GM19328 (cell line): Measurements from ENCODE around the gene HMCN2.

Source experiments
- ATAC-seq: cut with Tn5 transposase; IDR thresholded peaks from one replicate; pipeline ENCODE4 v1.9.1; 2021; ENCODE audit warnings: mild to moderate bottlenecking, moderate library complexity; ENCODE audit not compliant: unreplicated experiment

HMCN2 gene

GRCh38 chr9:130341839-130342713 lies 76.5 kb downstream of the HMCN2 start:
- no peak for ATAC-seq

GRCh38 chr9:130342714-130343085 lies 77.1 kb downstream of the HMCN2 start:
- no peak for ATAC-seq

- ATAC-seq = no peak
Observed at GRCh38 chr9:130343445-130343918, 77.9 kb downstream of the HMCN2 start.

- no peak for ATAC-seq
Observed at GRCh38 chr9:130344366-130344765, 78.8 kb downstream of the HMCN2 start.

GRCh38 chr9:130345009-130345896 lies 79.7 kb downstream of the HMCN2 start:
- ATAC-seq = no peak

- no peak for ATAC-seq
Observed at GRCh38 chr9:130345897-130346385, 80.4 kb downstream of the HMCN2 start.

GRCh38 chr9:130346431-130346830 lies 80.9 kb downstream of the HMCN2 start:
- ATAC-seq = no peak

GRCh38 chr9:130347036-130347435 lies 81.5 kb downstream of the HMCN2 start:
- no peak for ATAC-seq

GRCh38 chr9:130347931-130348330 lies 82.4 kb downstream of the HMCN2 start:
- no peak for ATAC-seq

- no peak for ATAC-seq
Observed at GRCh38 chr9:130348341-130348740, 82.8 kb downstream of the HMCN2 start.

- no peak for ATAC-seq
Observed at GRCh38 chr9:130348881-130349280, 83.3 kb downstream of the HMCN2 start.

GRCh38 chr9:130349398-130349797 lies 83.8 kb downstream of the HMCN2 start:
- ATAC-seq = no peak

GRCh38 chr9:130351343-130351742 lies 85.8 kb downstream of the HMCN2 start:
- no peak for ATAC-seq

- no peak for ATAC-seq
Observed at GRCh38 chr9:130352081-130352480, 86.5 kb downstream of the HMCN2 start.

GRCh38 chr9:130352586-130353285 lies 87.2 kb downstream of the HMCN2 start:
- no peak for ATAC-seq

GRCh38 chr9:130354378-130354777 lies 88.8 kb downstream of the HMCN2 start:
- ATAC-seq = no peak

- no peak for ATAC-seq
Observed at GRCh38 chr9:130354806-130355205, 89.2 kb downstream of the HMCN2 start.

- no peak for ATAC-seq
Observed at GRCh38 chr9:130356033-130356432, 90.5 kb downstream of the HMCN2 start.

- no peak for ATAC-seq
Observed at GRCh38 chr9:130356877-130357584, 91.5 kb downstream of the HMCN2 start.

- ATAC-seq = no peak
Observed at GRCh38 chr9:130358928-130359327, 93.4 kb downstream of the HMCN2 start.
